GM06990 (cell line): ENCODE results near the gene DROSHA.

Experiments
- DNase-seq: peaks from one replicate; pipeline ENCODE4 v3.0.0-alpha.2; 2011; ENCODE audit not compliant: insufficient read length; ENCODE audit errors: extremely low read depth
- H3K27me3 ChIP-seq: replicated peaks from 2 replicates; pipeline ENCODE4 v1.6.0; 2011; ENCODE audit warnings: low read length; ENCODE audit not compliant: control insufficient read depth, insufficient read depth
- H3K36me3 ChIP-seq: 2 replicates; pipeline ENCODE4 v1.5.1; 2011; ENCODE audit warnings: low read length; ENCODE audit not compliant: control insufficient read depth, insufficient read depth
- H3K4me3 ChIP-seq: replicated peaks from 2 replicates; pipeline ENCODE4 v1.5.1; 2011; ENCODE audit warnings: low read depth, mild to moderate bottlenecking, control low read depth, low read length
- TF ChIP-seq, protein P1 (sequence below): IDR thresholded peaks from 2 replicates; pipeline ENCODE4 v1.5.1; 2011; ENCODE audit warnings: low read length, control low read depth, mild to moderate bottlenecking, inconsistent platforms; ENCODE audit not compliant: insufficient read depth, poor library complexity, severe bottlenecking

The DROSHA gene

GRCh38 chr5:31486441-31486840 lies 45.5 kb downstream of the DROSHA start:
- Histone ChIP-seq H3K4me3 (no peak overlapping the region), H3K27me3 (no peaks in the 10 kb centered on the region), H3K36me3 (peaks cover 4% of the 10 kb centered on the region)
- DNase-seq: no peak
- TF ChIP-seq, protein P1, sequence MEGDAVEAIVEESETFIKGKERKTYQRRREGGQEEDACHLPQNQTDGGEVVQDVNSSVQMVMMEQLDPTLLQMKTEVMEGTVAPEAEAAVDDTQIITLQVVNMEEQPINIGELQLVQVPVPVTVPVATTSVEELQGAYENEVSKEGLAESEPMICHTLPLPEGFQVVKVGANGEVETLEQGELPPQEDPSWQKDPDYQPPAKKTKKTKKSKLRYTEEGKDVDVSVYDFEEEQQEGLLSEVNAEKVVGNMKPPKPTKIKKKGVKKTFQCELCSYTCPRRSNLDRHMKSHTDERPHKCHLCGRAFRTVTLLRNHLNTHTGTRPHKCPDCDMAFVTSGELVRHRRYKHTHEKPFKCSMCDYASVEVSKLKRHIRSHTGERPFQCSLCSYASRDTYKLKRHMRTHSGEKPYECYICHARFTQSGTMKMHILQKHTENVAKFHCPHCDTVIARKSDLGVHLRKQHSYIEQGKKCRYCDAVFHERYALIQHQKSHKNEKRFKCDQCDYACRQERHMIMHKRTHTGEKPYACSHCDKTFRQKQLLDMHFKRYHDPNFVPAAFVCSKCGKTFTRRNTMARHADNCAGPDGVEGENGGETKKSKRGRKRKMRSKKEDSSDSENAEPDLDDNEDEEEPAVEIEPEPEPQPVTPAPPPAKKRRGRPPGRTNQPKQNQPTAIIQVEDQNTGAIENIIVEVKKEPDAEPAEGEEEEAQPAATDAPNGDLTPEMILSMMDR: no peak

- H3K36me3 ChIP-seq: peaks cover 4% of the 10 kb centered on the region
- no peak overlapping the region for H3K4me3 ChIP-seq
- no peaks in the 10 kb centered on the region for H3K27me3 ChIP-seq
- DNase-seq: no peak
- TF ChIP-seq, protein P1: no peak
Observed at GRCh38 chr5:31485376-31486207, 46.3 kb downstream of the DROSHA start.

DNA sequence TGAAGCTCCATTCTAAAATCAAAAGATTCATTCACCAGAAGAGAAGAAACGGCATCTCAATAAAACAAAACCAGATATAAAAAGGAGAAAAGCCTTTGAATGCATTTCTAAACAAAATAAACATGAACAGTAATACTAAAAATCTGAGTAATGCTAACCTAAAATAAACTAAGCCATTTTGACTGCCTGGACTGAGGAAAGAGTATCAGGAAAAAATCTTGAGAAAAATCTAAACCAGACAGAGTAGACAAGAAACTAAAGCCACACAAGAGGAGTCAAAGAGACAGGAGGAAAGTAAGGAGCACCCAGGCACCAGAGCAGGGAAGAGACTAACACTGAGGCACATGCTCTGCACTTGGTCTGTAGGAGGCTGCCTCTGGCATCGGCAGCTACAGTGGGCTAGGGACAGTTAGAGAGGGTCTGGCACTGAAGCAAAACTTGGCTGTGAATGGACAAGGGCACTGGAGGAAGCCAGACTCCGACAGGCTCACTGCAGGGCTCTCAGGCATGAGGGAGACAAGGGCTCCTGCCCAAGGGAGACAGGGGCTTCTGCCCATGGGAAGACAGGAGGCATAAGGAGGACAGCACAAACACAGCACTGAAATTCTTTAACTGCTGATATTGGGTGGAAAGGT lies 50.2 kb downstream of the DROSHA start:
- DNase-seq: no peak
- TF ChIP-seq, protein P1: no peak
- Histone ChIP-seq H3K27me3 (no peaks in the 10 kb centered on the region), H3K4me3 (no peak overlapping the region), H3K36me3 (peaks cover 4% of the 10 kb centered on the region; the same call in 1 of the 2 replicates)

DNA sequence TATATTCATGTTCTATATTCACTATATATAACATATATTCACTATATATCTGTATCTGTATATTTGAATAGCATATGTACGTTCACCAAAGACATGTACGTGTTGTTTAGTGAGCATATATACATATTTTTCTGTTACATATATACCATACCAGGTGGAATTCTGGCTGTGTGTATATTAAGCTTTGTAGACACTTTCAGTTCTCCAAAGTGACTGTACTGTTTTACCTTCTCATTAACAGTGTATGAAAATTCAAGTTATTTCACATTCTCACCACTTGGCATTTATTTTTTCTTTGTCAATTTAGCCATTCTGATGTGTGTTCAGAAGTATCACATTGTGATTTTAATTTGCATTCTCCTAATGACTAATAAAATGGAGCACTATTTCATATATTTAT lies 52.2 kb downstream of the DROSHA start:
- DNase-seq: no peak
- Histone ChIP-seq H3K4me3 (no peak overlapping the region), H3K36me3 (peaks cover 4% of the 10 kb centered on the region), H3K27me3 (no peaks in the 10 kb centered on the region)
- TF ChIP-seq, protein P1: no peak

DNA sequence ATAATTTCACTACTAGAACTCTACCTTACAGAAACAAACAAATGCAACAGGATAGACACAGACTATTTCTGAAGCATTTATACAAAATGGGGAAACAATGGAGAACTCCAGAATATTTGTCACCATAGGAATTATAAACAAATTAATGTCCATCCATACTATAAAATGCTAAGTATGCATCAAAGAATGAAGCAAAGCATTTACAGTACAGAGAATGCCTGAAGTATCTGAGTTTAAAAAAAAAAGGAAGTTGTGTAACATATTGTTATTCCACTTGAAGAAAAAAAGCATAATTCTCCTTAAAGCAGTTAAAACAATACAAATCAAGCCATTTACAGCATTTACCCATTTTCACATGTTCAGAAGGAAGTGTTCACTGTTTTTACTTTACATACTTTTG lies 53.0 kb downstream of the DROSHA start:
- no peak for DNase-seq
- Histone ChIP-seq H3K4me3 (no peak overlapping the region), H3K27me3 (no peaks in the 10 kb centered on the region), H3K36me3 (peaks cover 4% of the 10 kb centered on the region)
- TF ChIP-seq, protein P1: no peak
